Small intestine (tissue), 7 donors: Measurements from ENCODE around the gene DYNC2LI1. TPM values are rescaled to one million over a fixed set of nuclear protein-coding genes. Genes with fewer than 3 reads are reported as not detected.

Experiments
- DNase-seq, 2 donors: peaks; one replicate each; pipeline versions ENCODE4 v3.0.0 to v3.0.0-alpha.2; 2013
- FAIRE-seq: peaks from 2 replicates; lab custom pipeline; 2012; peaks lifted over from hg19 to GRCh38; lab: Jason Lieb, UNC
- H3K27ac ChIP-seq, 3 donors: one replicate each; pipeline ENCODE4 v1.5.1; 2013; ENCODE audit warnings: low read length in 2 of 3, mild to moderate bottlenecking in 2 of 3, control low read depth in 1 of 3, inconsistent platforms in 1 of 3, low read depth in 1 of 3, moderate library complexity in 1 of 3
- H3K27me3 ChIP-seq, 3 donors: one replicate each; pipeline ENCODE4 v1.6.1; 2013; ENCODE audit warnings: low read length in 3 of 3, inconsistent platforms in 1 of 3; ENCODE audit not compliant: control insufficient read depth in 3 of 3, insufficient read depth in 3 of 3
- H3K36me3 ChIP-seq, 3 donors: one replicate each; pipeline ENCODE4 v1.6.1; 2013; ENCODE audit warnings: low read length in 3 of 3, inconsistent platforms in 1 of 3, low read depth in 1 of 3, mild to moderate bottlenecking in 1 of 3, moderate library complexity in 1 of 3; ENCODE audit not compliant: control insufficient read depth in 3 of 3, insufficient read depth in 2 of 3
- H3K4me1 ChIP-seq, 3 donors: one replicate each; pipeline ENCODE4 v1.6.1; 2013; ENCODE audit warnings: low read length in 2 of 3, inconsistent platforms in 1 of 3, low read depth in 1 of 3, mild to moderate bottlenecking in 1 of 3, moderate library complexity in 1 of 3; ENCODE audit not compliant: control insufficient read depth in 3 of 3, insufficient read depth in 2 of 3
- H3K4me3 ChIP-seq, 3 donors: one replicate each; pipeline ENCODE4 v1.5.1; 2013; ENCODE audit warnings: low read length in 3 of 3, control low read depth in 1 of 3, inconsistent platforms in 1 of 3, low read depth in 1 of 3, mild to moderate bottlenecking in 1 of 3, moderate library complexity in 1 of 3
- H3K9me3 ChIP-seq, 2 donors: one replicate each; pipeline ENCODE4 v1.6.1; 2013; ENCODE audit warnings: low read depth in 1 of 2, low read length in 1 of 2; ENCODE audit not compliant: control insufficient read depth in 2 of 2, insufficient read depth in 1 of 2
- whole genome bisulfite sequencing, 3 donors: extraction: QIAGEN DNeasy Blood & Tissue Kit; methylation state at CpG; one replicate each; pipeline ENCODE4 v1.1.7; 2013; 5-methylcytosine and 5-hydroxymethylcytosine counted together
- polyA plus RNA-seq, 4 donors: library from polyadenylated mRNA; stranded (reverse) in 3 of 4; unstranded in 1 of 4; fragments of 200-250 nt in 3 of 4; fragments of 120-200 nt in 1 of 4; gene quantifications; one replicate each; pipeline versions ENCODE4 v1.2.1 to v1.2.3, GENCODE V29; 2013
- donor health status: healthy with polysubstance abuse.
- donor health status: control.
- donor health status: control.
- donor health status: Bipolar disorder and iron deficiency.
- donor health status: healthy.

Gene DYNC2LI1
- polyA plus RNA-seq, 4 donors = 21.8 to 68.6 (median 48.1) TPM

- 91 to 96% (median 93%) methylated on average over 5 of the region's 5 CpGs for WGBS, 3 donors
- no peak for DNase-seq
- Histone ChIP-seq H3K27me3 (no peaks in the 10 kb centered on the region), H3K27ac (no peak overlapping the region), H3K36me3 (no peaks in the 10 kb centered on the region), H3K9me3 (no peaks in the 10 kb centered on the region), H3K4me1 (no peaks in the 10 kb centered on the region), H3K4me3 (no peak overlapping the region)
- no peak for FAIRE-seq
These were observed 22.3 kb upstream of the DYNC2LI1 start for GRCh38 chr2:43751476-43751990.

- H3K4me1 ChIP-seq = no peaks in the 10 kb centered on the region
- DNase-seq (no peak), FAIRE-seq (no peak)
- H3K27ac ChIP-seq = no peak overlapping the region
- no peak overlapping the region for H3K4me3 ChIP-seq
- H3K27me3 ChIP-seq = no peaks in the 10 kb centered on the region
- H3K36me3 ChIP-seq = no peaks in the 10 kb centered on the region
- H3K9me3 ChIP-seq = no peaks in the 10 kb centered on the region
These were observed 21.5 kb upstream of the DYNC2LI1 start for GRCh38 chr2:43752302-43752701.

GRCh38 chr2:43754180-43754579 is 19.7 kb upstream of the DYNC2LI1 start:
- DNase-seq = no peak
- Histone ChIP-seq H3K36me3 (no peaks in the 10 kb centered on the region), H3K27ac (no peak overlapping the region), H3K4me1 (no peaks in the 10 kb centered on the region), H3K27me3 (no peaks in the 10 kb centered on the region), H3K4me3 (no peak overlapping the region), H3K9me3 (no peaks in the 10 kb centered on the region)
- FAIRE-seq = no peak
- WGBS, 3 donors = 84 to 89% (median 89%) methylated on average over 7 of the region's 7 CpGs

DNA sequence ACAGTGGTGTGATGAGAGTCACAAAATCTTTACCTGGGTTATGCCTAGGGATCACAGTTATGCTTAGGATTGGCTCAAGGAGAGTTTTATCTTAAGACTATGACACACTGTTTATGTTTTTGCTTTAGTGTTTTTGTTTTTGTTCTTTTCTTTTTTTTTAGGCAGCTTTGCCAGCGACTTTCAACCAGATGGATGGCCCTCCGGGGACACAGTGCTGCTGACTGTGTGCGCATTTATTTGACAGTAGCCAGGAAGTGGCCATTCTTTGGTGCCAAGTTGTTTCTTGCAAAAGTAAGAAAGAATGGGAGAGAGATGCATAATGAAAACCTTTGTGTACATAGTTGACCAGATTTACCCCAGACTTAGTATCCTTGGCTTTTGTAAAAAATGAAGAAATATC is 15.1 kb upstream of the DYNC2LI1 start:
- 72 to 91% (median 89%) methylated on average over 3 of the region's 3 CpGs for WGBS, 3 donors
- Histone ChIP-seq H3K9me3 (no peaks in the 10 kb centered on the region), H3K27ac (no peak overlapping the region)

GRCh38 chr2:43759195-43759594 is 14.6 kb upstream of the DYNC2LI1 start:
- H3K27me3 ChIP-seq = no peaks in the 10 kb centered on the region
- no peaks in the 10 kb centered on the region for H3K36me3 ChIP-seq
- FAIRE-seq = no peak
- peaks cover 0 to 6% (median 0%) of the 10 kb centered on the region in 3 donors for H3K4me1 ChIP-seq
- no peak overlapping the region for H3K4me3 ChIP-seq
- no peaks in the 10 kb centered on the region for H3K9me3 ChIP-seq
- peak in 1 of 2 donors; percentile 16 for DNase-seq
- H3K27ac ChIP-seq = no peak overlapping the region

More for the DNA sequence above, 15.1 kb upstream of the DYNC2LI1 start:
- Histone ChIP-seq H3K4me1 (peaks cover 0 to 4% (median 0%) of the 10 kb centered on the region in 3 donors), H3K4me3 (no peak overlapping the region), H3K27me3 (no peaks in the 10 kb centered on the region), H3K36me3 (no peaks in the 10 kb centered on the region)
- no peak for FAIRE-seq
- DNase-seq = no peak

- H3K36me3 ChIP-seq = no peaks in the 10 kb centered on the region
- peak; percentile 73 for FAIRE-seq
- peak in 1 of 2 donors; percentile 31 for DNase-seq
- no peak overlapping the region for H3K4me3 ChIP-seq
- H3K4me1 ChIP-seq = peaks cover 0 to 13% (median 0%) of the 10 kb centered on the region in 3 donors
- 12 to 44% (median 23%) methylated on average over 3 of the region's 3 CpGs for whole genome bisulfite sequencing, 3 donors
- H3K27ac ChIP-seq = no peak overlapping the region
- H3K9me3 ChIP-seq = no peaks in the 10 kb centered on the region
- H3K27me3 ChIP-seq = no peaks in the 10 kb centered on the region
These were observed 11.6 kb upstream of the DYNC2LI1 start for GRCh38 chr2:43762286-43762685.

DNA sequence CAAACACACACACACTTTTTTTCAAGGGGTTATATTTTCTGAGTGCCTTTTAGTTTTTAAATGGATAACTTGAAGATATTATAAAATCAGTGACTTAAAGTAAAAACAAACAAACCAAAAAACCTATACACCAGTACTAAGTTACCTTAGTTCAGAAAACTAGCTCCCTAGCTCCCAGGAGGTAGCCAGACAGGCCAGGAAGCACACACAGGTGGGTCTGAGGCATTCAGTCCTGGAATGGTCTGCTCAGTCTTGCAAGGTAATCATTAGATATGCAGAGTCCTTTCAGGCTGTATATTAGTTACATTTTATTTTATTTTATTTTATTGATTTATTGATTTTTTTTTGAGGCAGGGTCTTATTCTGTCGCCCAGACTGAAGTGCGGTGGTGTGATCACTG is 10.7 kb upstream of the DYNC2LI1 start:
- Histone ChIP-seq H3K27me3 (no peaks in the 10 kb centered on the region), H3K9me3 (no peaks in the 10 kb centered on the region), H3K4me1 (peaks cover 0 to 13% (median 0%) of the 10 kb centered on the region in 3 donors), H3K4me3 (no peak overlapping the region), H3K36me3 (no peaks in the 10 kb centered on the region), H3K27ac (no peak overlapping the region)
- DNase-seq (no peak), FAIRE-seq (no peak)
- WGBS, 3 donors = 96 to 98% (median 97%) methylated on average over 2 of the region's 2 CpGs

GRCh38 chr2:43764086-43764705 is 9.6 kb upstream of the DYNC2LI1 start:
- Histone ChIP-seq H3K9me3 (no peaks in the 10 kb centered on the region), H3K27ac (peak overlapping the region in 1 of 3 donors; percentile 48), H3K4me3 (no peak overlapping the region), H3K36me3 (no peaks in the 10 kb centered on the region), H3K27me3 (no peaks in the 10 kb centered on the region), H3K4me1 (peaks cover 0 to 13% (median 0%) of the 10 kb centered on the region in 3 donors)
- DNase-seq = peak; percentile 61 to 81
- FAIRE-seq = peak; percentile 67
- 15 to 35% (median 15%) methylated on average over 1 of the region's 1 CpG for WGBS, 3 donors

DNA sequence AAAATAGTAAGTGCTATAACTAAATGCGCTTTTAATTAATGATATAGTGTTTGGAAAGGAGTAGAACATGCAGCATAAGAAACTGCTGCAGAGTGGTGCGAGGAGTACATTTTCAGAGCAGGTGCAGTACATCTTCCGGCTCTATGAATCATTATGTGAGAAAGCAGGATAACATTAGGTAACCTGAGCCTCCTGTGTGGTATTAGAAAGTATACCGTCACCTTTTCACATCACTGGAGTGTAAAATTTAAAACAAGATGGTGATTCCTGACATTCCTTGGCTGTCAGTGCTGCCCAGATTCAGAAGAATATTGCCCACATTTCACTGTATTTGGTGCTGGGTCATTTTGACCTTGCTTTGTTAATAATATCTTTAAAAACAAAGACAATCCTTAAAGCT is 7.8 kb upstream of the DYNC2LI1 start:
- no peaks in the 10 kb centered on the region for H3K36me3 ChIP-seq
- no peaks in the 10 kb centered on the region for H3K27me3 ChIP-seq
- DNase-seq = no peak
- FAIRE-seq = no peak
- peaks cover 0 to 13% (median 0%) of the 10 kb centered on the region in 3 donors for H3K4me1 ChIP-seq
- no peak overlapping the region for H3K4me3 ChIP-seq
- no peaks in the 10 kb centered on the region for H3K9me3 ChIP-seq
- WGBS, 3 donors = 72 to 80% (median 79%) methylated on average over 4 of the region's 4 CpGs
- no peak overlapping the region for H3K27ac ChIP-seq
